Measurements from ENCODE around the gene FGD3.

The FGD3 gene

DNA sequence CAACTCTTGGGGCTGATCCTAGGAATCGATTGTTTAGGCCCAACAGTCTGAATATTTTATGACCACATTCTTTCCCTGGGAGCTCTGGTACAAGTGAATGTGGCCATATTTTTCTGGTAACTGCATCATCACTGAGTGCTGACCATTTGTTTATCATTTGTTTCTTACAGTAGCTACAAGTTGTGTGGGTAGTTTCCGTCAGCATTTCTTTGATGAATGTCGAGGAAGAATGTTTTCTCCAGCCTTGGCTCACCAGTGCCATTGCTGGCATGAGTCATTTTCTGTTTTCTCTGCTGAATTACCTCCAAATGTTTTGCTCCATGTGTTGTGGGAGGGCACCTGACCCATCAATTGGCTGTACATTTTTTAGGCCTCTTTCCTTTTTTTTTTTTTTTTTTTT lies 134.6 kb downstream of the FGD3 start:
- Histone ChIP-seq H3K27me3 (ENCODE audit: insufficient read depth, insufficient read length) (no peaks in the 10 kb centered on the region), H3K36me3 (ENCODE audit: insufficient read depth, insufficient read length, low read length) (no peaks in the 10 kb centered on the region), H3K4me3 (ENCODE audit: insufficient read length, low read depth) (no peak overlapping the region), H3K9ac (ENCODE audit: insufficient read length, low read depth) (no peak overlapping the region), H3K9me3 (ENCODE audit: insufficient read depth, low read length) (no peaks in the 10 kb centered on the region), H3K4me1 (ENCODE audit: insufficient read depth, insufficient read length) (peaks cover 17% of the 10 kb centered on the region)
- DNase-seq (ENCODE audit: low read depth, low spot score), result no peak
- TF ChIP-seq ZNF274 (IDR thresholded peaks at IDR 0.05; ENCODE audit: low read depth, low read length) (no peak), YY1 (IDR thresholded peaks at IDR 0.05; ENCODE audit: insufficient read depth, insufficient read length) (no peak), SUZ12 (IDR thresholded peaks at IDR 0.05; ENCODE audit: extremely low read depth, insufficient read depth, insufficient read length) (no peak)

DNA sequence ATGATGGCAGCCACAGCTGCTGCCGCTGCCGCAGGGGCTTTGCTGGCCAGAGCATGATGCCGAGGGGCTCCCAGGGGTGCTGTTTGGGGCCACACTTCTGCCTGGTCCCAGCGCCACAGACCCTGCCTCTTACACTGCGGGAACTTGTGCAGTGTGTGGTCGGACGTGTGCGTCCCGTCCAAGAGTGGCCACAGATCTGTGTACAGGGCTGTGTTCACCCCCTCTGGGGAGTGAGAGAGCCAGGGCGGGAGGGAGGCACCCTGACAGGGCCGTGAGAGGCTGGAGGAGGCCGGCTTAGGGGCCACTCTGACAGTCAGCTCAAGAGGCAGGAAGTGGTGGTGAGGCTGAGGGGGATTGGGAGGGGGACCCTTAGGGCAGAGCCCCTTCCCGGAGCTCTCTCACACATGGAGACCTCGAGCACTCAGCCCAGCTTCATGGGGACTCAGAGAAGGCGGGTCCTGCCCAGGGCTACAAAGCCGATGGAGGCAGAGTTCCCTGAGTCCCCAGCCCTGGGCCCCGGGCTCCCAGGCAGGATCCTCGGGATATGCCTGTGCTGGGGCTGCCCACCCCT lies 135.6 kb downstream of the FGD3 start:
- Histone ChIP-seq H3K27me3 (ENCODE audit: insufficient read depth, insufficient read length) (no peaks in the 10 kb centered on the region), H3K4me3 (ENCODE audit: insufficient read length, low read depth) (no peak overlapping the region), H3K9ac (ENCODE audit: insufficient read length, low read depth) (peak overlapping the region; percentile 3), H3K4me1 (ENCODE audit: insufficient read depth, insufficient read length) (peaks cover 17% of the 10 kb centered on the region), H3K36me3 (ENCODE audit: insufficient read depth, insufficient read length, low read length) (no peaks in the 10 kb centered on the region), H3K9me3 (ENCODE audit: insufficient read depth, low read length) (no peaks in the 10 kb centered on the region)
- DNase-seq (ENCODE audit: low read depth, low spot score), result no peak
- TF ChIP-seq SUZ12 (IDR thresholded peaks at IDR 0.05; ENCODE audit: extremely low read depth, insufficient read depth, insufficient read length) (no peak), ZNF274 (IDR thresholded peaks at IDR 0.05; ENCODE audit: low read depth, low read length) (no peak), YY1 (IDR thresholded peaks at IDR 0.05; ENCODE audit: insufficient read depth, insufficient read length) (no peak)

DNA sequence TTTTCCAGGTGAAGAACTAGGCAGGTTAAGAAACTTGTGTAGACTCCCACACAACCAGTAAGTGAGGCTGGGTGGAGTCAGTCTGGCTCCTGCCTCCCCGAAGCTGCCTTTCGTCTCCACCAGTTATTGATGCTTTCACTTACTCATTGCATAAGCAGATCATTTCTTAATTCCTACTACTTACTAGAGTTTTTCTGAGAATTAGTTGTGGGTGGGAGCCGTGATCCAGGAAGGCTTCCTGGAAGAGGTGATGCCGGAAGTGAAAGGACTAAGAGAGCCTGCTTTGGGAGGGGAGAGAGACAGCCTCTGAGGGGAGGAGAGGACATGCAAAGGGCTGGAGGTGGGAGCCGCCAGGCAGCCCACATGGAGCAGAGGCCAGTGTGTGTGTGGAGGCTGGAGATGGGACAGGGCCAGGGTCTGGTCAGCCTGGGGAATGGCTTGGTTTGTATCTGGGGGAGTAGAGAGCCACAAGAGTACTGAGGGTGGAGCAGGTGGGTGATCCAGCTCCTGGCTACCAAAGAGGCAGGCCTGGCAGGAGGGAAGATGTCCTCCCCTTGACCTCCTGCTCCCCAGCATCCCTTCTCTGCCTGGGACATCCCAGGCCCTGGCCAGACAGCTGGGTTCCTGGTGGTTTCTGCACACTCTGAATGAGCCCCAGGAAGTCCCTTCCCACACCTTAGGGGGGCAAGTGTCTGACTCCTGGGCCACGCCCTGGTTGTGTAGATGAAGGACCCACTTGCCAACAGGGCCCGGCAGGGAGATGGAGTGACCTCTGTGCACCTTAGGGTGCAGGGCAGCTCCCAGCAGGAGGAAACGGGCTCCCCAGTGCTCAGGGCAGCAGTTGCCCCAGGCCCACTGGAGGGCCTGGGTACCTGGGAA lies 136.5 kb downstream of the FGD3 start:
- Histone ChIP-seq H3K9me3 (ENCODE audit: insufficient read depth, low read length) (no peaks in the 10 kb centered on the region), H3K4me3 (ENCODE audit: insufficient read length, low read depth) (no peak overlapping the region), H3K9ac (ENCODE audit: insufficient read length, low read depth) (no peak overlapping the region), H3K27me3 (ENCODE audit: insufficient read depth, insufficient read length) (no peaks in the 10 kb centered on the region), H3K4me1 (ENCODE audit: insufficient read depth, insufficient read length) (peaks cover 17% of the 10 kb centered on the region), H3K36me3 (ENCODE audit: insufficient read depth, insufficient read length, low read length) (no peaks in the 10 kb centered on the region)
- DNase-seq (ENCODE audit: low read depth, low spot score), result no peak
- TF ChIP-seq YY1 (IDR thresholded peaks at IDR 0.05; ENCODE audit: insufficient read depth, insufficient read length) (no peak), ZNF274 (IDR thresholded peaks at IDR 0.05; ENCODE audit: low read depth, low read length) (no peak), SUZ12 (IDR thresholded peaks at IDR 0.05; ENCODE audit: extremely low read depth, insufficient read depth, insufficient read length) (no peak)

DNA sequence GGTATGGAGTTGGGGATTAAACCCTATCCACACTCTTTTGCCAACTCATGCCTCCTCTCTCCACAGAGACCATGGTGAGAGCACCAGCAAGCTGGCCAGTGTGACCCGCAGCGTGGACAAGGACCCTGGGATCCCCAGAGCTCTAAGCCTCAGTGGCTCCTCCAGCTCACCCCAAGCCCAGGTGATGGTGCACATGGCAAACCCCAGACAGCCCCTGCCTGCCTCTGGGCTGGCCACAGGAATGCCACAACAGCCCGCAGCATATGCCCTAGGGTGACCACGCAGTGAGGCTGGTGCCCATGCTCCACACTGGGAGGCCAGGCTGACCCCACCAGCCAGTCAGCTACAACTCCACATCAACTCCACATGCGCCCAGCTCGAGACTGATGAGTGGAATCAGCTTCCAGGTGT lies 137.2 kb downstream of the FGD3 start:
- Histone ChIP-seq H3K36me3 (ENCODE audit: insufficient read depth, insufficient read length, low read length) (no peaks in the 10 kb centered on the region), H3K9me3 (ENCODE audit: insufficient read depth, low read length) (no peaks in the 10 kb centered on the region), H3K4me1 (ENCODE audit: insufficient read depth, insufficient read length) (peaks cover 17% of the 10 kb centered on the region), H3K9ac (ENCODE audit: insufficient read length, low read depth) (no peak overlapping the region), H3K27me3 (ENCODE audit: insufficient read depth, insufficient read length) (no peaks in the 10 kb centered on the region), H3K4me3 (ENCODE audit: insufficient read length, low read depth) (no peak overlapping the region)
- TF ChIP-seq YY1 (IDR thresholded peaks at IDR 0.05; ENCODE audit: insufficient read depth, insufficient read length) (no peak), SUZ12 (IDR thresholded peaks at IDR 0.05; ENCODE audit: extremely low read depth, insufficient read depth, insufficient read length) (no peak), ZNF274 (IDR thresholded peaks at IDR 0.05; ENCODE audit: low read depth, low read length) (no peak)
- no peak for DNase-seq (ENCODE audit: low read depth, low spot score)

DNA sequence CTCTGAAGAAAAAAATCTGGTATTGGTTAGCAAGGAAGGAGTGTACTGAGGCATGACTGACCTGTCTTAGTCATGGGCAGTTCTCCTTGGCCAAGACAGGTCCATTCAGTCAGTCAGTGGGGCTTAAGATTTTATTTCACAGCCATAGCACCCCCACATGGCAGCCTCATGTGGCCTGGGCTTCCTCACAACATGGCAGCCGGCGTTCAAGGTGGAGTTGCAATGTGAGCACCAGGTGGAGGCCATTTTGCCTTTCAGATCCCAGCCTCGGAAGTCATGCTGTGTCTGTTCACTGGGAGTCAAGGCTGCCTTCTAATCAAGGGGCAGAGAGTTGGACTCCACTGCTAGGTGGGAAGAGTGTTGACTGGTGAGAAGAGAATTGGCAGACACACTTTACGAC lies 138.4 kb downstream of the FGD3 start:
- peaks cover 17% of the 10 kb centered on the region for H3K4me1 ChIP-seq (ENCODE audit: insufficient read depth, insufficient read length)

More for the DNA sequence above, 138.4 kb downstream of the FGD3 start:
- DNase-seq (ENCODE audit: low read depth, low spot score), result no peak
- TF ChIP-seq ZNF274 (IDR thresholded peaks at IDR 0.05; ENCODE audit: low read depth, low read length) (no peak), YY1 (IDR thresholded peaks at IDR 0.05; ENCODE audit: insufficient read depth, insufficient read length) (no peak), SUZ12 (IDR thresholded peaks at IDR 0.05; ENCODE audit: extremely low read depth, insufficient read depth, insufficient read length) (no peak)
- H3K4me3 ChIP-seq (ENCODE audit: insufficient read length, low read depth), result no peak overlapping the region
- H3K9ac ChIP-seq (ENCODE audit: insufficient read length, low read depth), result no peak overlapping the region
- no peaks in the 10 kb centered on the region for H3K9me3 ChIP-seq (ENCODE audit: insufficient read depth, low read length)
- no peaks in the 10 kb centered on the region for H3K36me3 ChIP-seq (ENCODE audit: insufficient read depth, insufficient read length, low read length)
- H3K27me3 ChIP-seq (ENCODE audit: insufficient read depth, insufficient read length), result no peaks in the 10 kb centered on the region
